HUDEP-2 (cell line): Measurements from ENCODE around the gene PEAK1.
"Not testable (repeated sequence)": the region's sequence is repeated elsewhere in the genome, so short reads cannot be mapped to it uniquely, and the experiment has no call there.

ENCODE experiments used
- DNase-seq, 76 experiments: peaks; one replicate each; lab custom pipeline; 2025; ENCODE audit not compliant: unreplicated experiment in 76 of 76; lab: John Stamatoyannopoulos, UW

PEAK1 gene

DNA sequence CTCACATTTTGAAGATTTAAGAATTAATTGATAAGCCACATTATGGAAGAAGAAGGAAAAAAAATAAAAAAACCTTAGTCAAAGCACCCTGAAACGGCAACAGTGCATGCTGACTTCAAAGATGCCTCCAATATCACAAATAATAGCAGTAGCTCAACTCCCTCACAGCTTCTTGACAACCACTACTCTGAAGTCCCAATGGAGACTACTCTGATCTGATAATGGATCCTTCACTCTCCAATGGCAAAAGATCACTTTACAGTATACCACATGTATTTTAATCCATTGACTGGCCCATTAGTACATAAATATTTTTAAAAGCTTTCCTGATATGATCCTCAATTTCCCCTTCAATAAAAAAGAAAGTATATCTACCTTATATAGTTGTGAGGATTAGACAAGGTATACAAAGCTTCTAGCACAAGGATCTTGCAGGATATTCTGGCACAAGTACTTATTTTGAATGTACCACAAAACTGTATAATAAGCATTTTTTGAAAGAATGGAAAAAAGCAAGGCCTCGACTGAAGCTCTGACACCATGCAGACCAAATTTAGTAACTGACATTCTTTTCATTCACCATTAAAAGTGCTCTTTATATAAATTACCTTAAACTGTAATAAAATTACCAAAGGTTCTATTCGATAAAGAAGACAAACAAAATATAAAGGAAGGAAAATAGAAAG lies 91.9 kb downstream of the PEAK1 start:
- no peak for DNase-seq

- no peak for DNase-seq
Observed at GRCh38 chr15:77327168-77327567, 92.7 kb downstream of the PEAK1 start.

GRCh38 chr15:77326366-77326765 lies 93.5 kb downstream of the PEAK1 start:
- no peak for DNase-seq

- DNase-seq, result no peak
Observed at GRCh38 chr15:77312523-77312922, 107.4 kb downstream of the PEAK1 start.

DNA sequence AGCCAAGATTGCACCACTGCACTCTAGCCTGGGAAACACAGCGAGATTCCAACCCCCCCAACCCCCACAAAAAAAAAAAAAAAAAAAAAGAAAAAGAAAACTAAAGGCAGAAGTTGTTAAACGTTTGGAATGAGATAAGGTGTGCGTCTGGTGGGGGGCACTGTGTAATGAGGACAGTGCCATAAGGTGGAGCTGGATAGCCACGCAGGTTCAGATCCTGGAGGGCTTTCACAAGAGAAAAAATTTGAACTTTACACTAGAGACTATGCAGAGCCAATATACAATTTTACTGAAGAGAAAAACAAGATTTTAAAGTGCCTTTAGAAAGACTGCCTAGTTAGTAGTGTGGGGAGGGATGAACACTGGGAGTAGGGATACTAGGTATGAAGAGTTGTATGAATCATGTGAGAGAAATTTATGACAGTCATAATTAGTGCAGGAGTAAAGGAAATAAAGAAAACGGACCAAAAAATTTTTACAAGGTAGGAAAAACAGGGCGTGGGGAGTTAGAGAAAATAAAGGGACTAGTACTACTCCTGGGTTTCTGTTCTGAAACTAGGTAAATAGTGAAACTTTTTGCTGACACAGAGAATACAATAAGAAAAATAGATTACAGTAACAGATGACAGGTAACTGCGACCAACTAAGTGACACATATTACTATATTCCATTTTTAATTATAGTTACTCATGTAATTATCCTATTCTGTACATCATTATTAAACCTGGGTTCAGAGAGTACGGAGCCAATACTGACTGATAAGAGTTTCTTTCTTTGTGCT lies 108.1 kb downstream of the PEAK1 start:
- no peak for DNase-seq

- DNase-seq, result no peak
Observed at GRCh38 chr15:77311020-77311419, 108.9 kb downstream of the PEAK1 start.

DNA sequence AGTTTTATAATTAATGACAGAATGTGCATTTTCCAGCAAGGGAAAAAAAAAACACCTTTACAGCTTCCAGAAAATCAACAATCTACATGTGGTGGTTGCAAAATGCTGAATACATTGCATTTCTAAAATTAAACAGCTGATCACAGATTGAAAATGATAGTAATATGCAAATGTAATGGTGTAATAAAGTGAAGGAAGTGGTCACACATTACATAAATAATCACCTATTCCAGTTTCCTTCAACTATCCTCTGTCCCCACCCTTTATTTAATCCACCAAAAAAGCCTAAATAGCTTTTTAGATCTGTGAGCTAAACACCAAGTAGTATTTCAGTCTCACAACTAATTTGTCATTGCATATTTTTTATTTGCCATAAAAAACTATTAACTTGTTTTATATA lies 110.5 kb downstream of the PEAK1 start:
- DNase-seq, result no peak

DNA sequence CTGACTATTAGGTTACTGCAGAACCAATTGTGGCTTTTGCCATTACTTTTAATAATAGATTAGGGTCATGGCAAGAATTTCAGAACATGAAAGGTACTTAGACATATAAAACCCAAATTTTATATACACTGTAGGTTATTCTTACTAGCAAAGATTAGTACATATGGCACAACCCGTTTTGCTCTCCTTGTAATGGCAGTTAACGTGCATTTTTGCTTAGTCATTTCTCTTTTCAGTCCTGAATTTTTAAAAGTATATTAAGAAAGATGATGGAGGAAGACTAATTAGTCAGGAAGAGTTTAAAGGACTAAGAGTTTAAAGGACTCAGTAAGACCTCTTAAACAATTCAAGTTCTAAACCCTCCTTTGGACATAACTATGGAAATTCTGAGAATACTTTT lies 114.0 kb downstream of the PEAK1 start:
- no peak for DNase-seq

- no peak for DNase-seq
Observed at GRCh38 chr15:77296773-77297337, 123.0 kb downstream of the PEAK1 start.

DNA sequence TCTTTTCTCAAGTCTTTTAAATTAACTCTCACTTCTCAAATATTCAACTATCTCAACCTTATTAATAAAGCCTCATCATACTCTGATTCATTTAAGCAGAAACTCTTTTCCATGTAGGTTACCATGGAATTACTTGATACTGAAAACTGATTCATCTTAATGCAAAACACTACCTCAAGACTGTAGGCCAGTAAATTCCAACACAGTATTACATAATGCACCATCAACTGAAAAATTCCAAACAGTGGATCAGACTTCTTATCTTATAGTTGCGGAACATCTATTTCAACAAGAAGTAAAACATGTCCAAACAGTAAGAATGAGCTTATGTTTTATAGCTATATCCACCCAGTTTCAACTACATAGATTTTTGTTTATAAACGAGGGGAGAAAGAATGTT lies 124.5 kb downstream of the PEAK1 start:
- no peak for DNase-seq

GRCh38 chr15:77292969-77293558 lies 126.8 kb downstream of the PEAK1 start:
- peak in 29 of 76 experiments; percentile 1 to 68 (median 34) for DNase-seq

DNA sequence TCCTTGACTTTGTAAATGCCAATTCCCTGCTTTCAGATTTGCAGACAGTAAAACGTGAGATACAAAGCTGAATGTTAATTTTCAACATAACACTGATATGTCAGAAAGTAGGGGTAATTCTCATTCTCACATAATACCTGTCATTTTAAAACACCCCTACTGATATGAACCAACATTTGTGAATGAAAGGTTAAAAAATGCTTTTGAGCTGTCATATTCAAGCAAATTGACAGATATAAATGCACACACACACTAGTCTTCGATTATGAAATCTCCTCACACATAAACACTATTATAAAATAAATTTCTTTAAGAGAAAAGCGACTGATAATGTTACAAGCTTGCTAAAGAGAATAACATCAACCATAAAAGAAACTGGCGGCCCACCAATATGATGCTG lies 128.8 kb downstream of the PEAK1 start:
- no peak for DNase-seq

- DNase-seq, result no peak
Observed at GRCh38 chr15:77287385-77287784, 132.5 kb downstream of the PEAK1 start.

DNA sequence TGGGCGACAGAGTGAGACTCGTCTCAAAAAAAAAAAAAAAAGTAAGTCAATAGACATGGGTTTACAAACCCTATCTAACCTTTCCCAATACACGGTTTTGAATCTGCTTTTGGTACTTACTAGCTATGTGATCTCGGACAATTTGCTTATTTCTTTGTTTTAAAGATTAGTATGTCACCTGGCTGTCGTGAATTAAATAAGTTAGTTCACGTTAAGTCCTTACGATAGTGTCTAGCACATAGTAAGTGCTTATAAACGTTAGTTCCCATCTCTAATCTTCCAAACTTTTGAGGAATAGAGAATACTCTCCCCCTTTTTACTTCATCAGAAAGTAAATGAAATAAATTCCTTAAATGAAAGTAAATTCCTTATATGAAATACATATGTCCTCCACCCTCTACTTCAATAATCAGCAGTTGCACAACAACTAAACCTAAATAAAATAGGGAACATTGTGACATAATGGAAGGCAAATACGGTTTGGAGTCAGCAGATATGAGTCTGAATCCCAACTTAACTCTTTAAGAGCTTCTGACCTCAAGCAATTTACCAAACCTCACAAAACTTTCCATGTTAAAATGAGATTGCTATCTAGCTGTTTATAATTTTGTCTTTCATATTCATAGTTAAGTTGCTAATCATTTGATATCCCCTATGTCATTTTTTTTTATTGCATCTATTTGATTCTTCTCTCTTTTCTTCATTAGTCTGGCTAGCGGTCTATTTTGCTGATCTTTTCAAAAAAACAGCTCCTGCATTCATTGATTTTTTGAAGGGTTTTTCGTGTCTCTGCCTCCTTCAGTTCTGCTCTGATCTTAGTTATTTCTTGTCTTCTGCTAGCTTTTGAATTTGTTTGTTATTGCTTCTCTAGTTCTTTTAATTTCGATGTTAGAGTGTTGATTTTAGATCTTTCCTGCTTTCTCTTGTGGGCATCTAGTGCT lies 134.6 kb downstream of the PEAK1 start:
- DNase-seq, result no peak

DNA sequence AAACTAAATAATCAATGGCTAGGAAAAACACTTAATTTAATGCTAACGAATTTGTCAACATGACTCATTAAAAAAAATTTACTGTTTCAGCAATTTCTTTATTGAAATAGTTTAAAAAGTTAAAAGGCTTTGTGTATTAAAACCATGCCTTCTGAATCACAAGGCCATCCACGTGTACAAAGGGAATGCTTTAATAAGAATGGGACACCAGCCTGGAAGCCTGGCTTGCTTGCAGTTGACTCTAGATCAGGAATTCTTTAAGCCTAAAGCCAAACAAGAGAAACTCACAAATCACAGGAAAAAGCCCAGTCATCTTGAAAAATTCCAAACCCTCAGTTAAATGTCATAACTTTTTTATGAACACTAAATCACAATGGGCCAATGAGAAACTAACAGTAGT lies 137.6 kb downstream of the PEAK1 start:
- no peak for DNase-seq

DNA sequence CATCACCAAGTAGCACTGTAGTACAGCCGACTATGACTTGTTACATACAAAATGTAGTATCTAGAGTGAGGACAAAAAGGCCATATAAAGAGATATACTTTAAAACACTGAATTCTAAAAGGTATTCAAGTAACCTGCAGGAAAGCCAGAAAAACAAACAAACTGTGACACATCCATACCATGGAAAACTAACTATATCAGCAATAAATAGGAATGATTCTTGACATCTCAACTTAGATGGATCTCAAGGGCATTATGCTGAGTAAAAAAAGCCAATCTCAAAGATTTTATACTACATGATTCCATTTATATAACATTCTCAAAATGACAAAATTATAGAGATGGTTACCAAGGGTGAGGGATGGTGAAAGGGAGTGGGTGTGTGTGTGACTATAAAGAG lies 143.0 kb downstream of the PEAK1 start:
- no peak for DNase-seq

GRCh38 chr15:77276096-77276495 lies 143.8 kb downstream of the PEAK1 start:
- DNase-seq, result no peak

DNA sequence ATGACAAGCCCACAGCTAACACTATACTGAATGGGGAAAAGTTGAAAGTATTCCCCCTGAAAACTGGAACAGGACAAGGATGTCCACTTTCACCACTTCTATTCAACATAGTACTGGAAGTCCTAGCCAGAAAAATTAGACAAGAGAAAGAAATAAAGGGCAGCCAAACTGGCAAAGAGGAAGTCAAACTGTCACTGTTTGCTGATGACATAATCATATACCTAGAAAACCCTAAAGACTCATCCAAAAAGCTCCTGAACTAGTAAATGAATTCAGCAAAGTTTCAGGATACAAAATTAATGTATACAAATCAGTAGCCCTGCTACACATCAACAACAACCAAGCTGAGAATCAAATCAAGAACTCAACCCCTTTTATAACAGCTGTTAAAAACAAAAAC lies 146.8 kb downstream of the PEAK1 start:
- DNase-seq, result not testable (repeated sequence)

DNA sequence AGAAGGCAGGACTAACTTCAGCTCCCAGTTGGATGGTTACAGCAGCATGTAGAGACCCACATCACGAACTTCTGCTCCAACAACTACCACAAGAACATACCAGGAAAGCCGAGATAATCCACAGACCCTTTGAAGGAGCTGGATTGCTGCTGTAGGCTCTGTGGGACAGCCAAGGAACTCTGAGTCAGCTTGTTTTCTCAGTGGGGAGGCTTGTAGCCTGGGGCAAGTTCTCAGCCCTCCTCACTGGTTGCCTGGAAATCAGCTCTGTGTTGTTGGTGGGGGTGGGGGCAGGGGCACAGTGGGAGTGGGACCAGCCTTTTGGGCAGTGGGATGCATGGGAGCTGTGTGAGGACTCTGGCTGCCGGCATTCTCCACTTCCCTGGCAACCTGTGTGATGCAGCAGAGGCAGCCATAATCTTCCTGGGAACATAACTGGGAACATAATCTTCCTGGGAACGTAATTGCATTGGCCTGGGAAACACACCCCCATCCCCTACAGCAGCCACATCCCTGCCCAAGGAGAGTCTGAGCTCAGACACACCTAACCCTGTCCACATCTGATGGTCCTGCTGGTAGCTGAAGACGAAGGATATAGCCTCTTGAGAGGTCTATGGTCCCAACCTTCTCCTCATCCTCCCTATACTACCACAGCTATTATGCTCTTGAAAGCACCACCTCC lies 153.1 kb downstream of the PEAK1 start:
- no peak for DNase-seq

DNA sequence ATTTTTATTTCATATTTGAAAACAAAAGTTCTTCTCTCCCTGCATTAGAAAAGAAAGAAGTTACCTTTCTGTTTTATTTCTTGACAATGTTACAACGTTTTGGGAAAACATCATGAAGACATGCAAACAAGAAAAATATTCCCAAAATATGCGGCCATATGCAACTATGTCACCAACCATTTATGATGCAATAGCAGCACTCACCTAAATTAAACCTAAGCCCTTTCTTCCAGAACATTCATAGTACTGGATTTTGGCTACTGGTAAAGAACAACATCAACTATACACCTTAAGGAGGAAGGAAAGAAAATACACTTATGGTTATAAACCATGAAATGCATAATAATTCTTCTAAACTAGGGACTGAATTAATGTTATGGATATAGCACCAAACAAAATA lies 164.5 kb downstream of the PEAK1 start:
- no peak for DNase-seq
